ENCODE results near the gene FSTL4. TPM values are rescaled to one million over a fixed set of nuclear protein-coding genes. Genes with fewer than 3 reads are reported as not detected.

Gene FSTL4
- total and polyA plus RNA-seq, 2 donors, result 0.99 to 1.2 TPM

DNA sequence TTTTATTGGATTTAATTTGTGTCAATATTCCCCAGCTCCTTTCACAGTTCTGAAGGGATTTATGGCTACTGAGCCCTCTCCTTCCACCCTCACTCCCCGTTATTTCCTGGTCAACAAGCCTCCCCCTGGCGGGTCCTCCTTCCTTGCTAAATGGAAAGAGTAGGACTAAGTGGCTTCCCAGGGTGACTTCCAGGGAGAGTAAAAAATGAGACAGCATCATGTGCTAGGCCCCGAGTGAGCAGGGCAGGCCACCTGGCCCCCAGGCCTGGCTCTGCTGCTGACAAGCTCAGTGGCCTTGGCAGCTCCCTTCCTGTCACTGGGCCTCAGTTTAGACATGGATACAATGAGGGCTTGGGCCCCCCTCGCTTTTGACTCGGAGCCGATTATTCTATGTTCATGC, 359.3 kb downstream of the FSTL4 start:
- over 99% methylated on average over 6 of the region's 6 CpGs for WGBS
- Histone ChIP-seq H3K4me1 (ENCODE audit: control insufficient read depth in 2 of 2, insufficient read depth in 2 of 2, low read length in 2 of 2) (peaks cover 3 to 18% of the 10 kb centered on the region in 2 donors), H3K36me3 (ENCODE audit: control insufficient read depth in 2 of 2, insufficient read depth in 2 of 2, low read length in 1 of 2) (no peaks in the 10 kb centered on the region), H3K9me3 (ENCODE audit: control insufficient read depth in 2 of 2, insufficient read depth in 1 of 2, low read length in 1 of 2) (no peaks in the 10 kb centered on the region), H3K27ac (ENCODE audit: low read depth in 1 of 2, low read length in 1 of 2) (no peak overlapping the region), H3K27me3 (ENCODE audit: control insufficient read depth in 2 of 2, insufficient read depth in 1 of 2, low read length in 1 of 2) (no peaks in the 10 kb centered on the region), H3K4me3 (ENCODE audit: low read length in 2 of 2) (no peak overlapping the region)
- DNase-seq (ENCODE audit: low read depth in 6 of 9, low spot score in 9 of 9), result no peak

- H3K27ac ChIP-seq (ENCODE audit: low read depth in 1 of 2, low read length in 1 of 2), result no peak overlapping the region
- DNase-seq (ENCODE audit: low read depth in 6 of 9, low spot score in 9 of 9), result no peak
- no peaks in the 10 kb centered on the region for H3K27me3 ChIP-seq (ENCODE audit: control insufficient read depth in 2 of 2, insufficient read depth in 1 of 2, low read length in 1 of 2)
- H3K4me1 ChIP-seq (ENCODE audit: control insufficient read depth in 2 of 2, insufficient read depth in 2 of 2, low read length in 2 of 2), result peaks cover 3 to 14% of the 10 kb centered on the region in 2 donors
- WGBS, result 73% methylated on average over 6 of the region's 6 CpGs
- H3K4me3 ChIP-seq (ENCODE audit: low read length in 2 of 2), result no peak overlapping the region
- no peaks in the 10 kb centered on the region for H3K36me3 ChIP-seq (ENCODE audit: control insufficient read depth in 2 of 2, insufficient read depth in 2 of 2, low read length in 1 of 2)
- no peaks in the 10 kb centered on the region for H3K9me3 ChIP-seq (ENCODE audit: control insufficient read depth in 2 of 2, insufficient read depth in 1 of 2, low read length in 1 of 2)
Measured at GRCh38 chr5:133252133-133252480, 360.2 kb downstream of the FSTL4 start.

GRCh38 chr5:133251296-133252132, 360.8 kb downstream of the FSTL4 start:
- H3K27ac ChIP-seq (ENCODE audit: low read depth in 1 of 2, low read length in 1 of 2), result no peak overlapping the region
- WGBS, result 61% methylated on average over 16 of the region's 16 CpGs
- no peak overlapping the region for H3K4me3 ChIP-seq (ENCODE audit: low read length in 2 of 2)
- H3K9me3 ChIP-seq (ENCODE audit: control insufficient read depth in 2 of 2, insufficient read depth in 1 of 2, low read length in 1 of 2), result no peaks in the 10 kb centered on the region
- H3K27me3 ChIP-seq (ENCODE audit: control insufficient read depth in 2 of 2, insufficient read depth in 1 of 2, low read length in 1 of 2), result no peaks in the 10 kb centered on the region
- DNase-seq (ENCODE audit: low read depth in 6 of 9, low spot score in 9 of 9), result no peak
- H3K36me3 ChIP-seq (ENCODE audit: control insufficient read depth in 2 of 2, insufficient read depth in 2 of 2, low read length in 1 of 2), result no peaks in the 10 kb centered on the region
- peaks cover 3 to 13% of the 10 kb centered on the region in 2 donors for H3K4me1 ChIP-seq (ENCODE audit: control insufficient read depth in 2 of 2, insufficient read depth in 2 of 2, low read length in 2 of 2)

GRCh38 chr5:133250527-133250926, 361.8 kb downstream of the FSTL4 start:
- Histone ChIP-seq H3K36me3 (ENCODE audit: control insufficient read depth in 2 of 2, insufficient read depth in 2 of 2, low read length in 1 of 2) (no peaks in the 10 kb centered on the region), H3K4me1 (ENCODE audit: control insufficient read depth in 2 of 2, insufficient read depth in 2 of 2, low read length in 2 of 2) (peaks cover 3 to 13% of the 10 kb centered on the region in 2 donors), H3K27me3 (ENCODE audit: control insufficient read depth in 2 of 2, insufficient read depth in 1 of 2, low read length in 1 of 2) (no peaks in the 10 kb centered on the region), H3K9me3 (ENCODE audit: control insufficient read depth in 2 of 2, insufficient read depth in 1 of 2, low read length in 1 of 2) (no peaks in the 10 kb centered on the region), H3K4me3 (ENCODE audit: low read length in 2 of 2) (no peak overlapping the region), H3K27ac (ENCODE audit: low read depth in 1 of 2, low read length in 1 of 2) (no peak overlapping the region)
- DNase-seq (ENCODE audit: low read depth in 6 of 9, low spot score in 9 of 9), result peak in 4 of 9 donors; percentile 13 to 61 (median 20)
- WGBS, result 21% methylated on average over 10 of the region's 10 CpGs

DNA sequence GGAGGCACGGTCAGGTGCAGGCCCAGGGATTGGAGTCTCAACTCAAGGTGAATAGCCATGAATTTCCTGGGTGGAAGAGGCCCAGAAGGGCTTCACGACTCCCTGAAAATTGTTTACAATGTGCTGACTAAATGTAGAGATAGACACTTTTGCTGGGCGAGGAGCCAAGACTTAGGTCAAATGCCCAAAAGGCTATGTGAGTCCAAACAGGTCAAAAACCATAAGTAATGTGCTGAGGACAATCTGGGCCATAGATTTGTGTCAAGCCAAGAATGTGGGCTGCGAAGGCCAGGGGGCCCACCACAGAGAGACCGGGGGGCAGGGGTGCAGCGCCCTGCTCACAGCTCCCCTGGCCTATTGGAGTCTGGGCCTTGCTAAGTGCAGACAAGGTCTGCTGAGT, 362.7 kb downstream of the FSTL4 start:
- Histone ChIP-seq H3K9me3 (ENCODE audit: control insufficient read depth in 2 of 2, insufficient read depth in 1 of 2, low read length in 1 of 2) (no peaks in the 10 kb centered on the region), H3K36me3 (ENCODE audit: control insufficient read depth in 2 of 2, insufficient read depth in 2 of 2, low read length in 1 of 2) (no peaks in the 10 kb centered on the region), H3K27ac (ENCODE audit: low read depth in 1 of 2, low read length in 1 of 2) (no peak overlapping the region), H3K27me3 (ENCODE audit: control insufficient read depth in 2 of 2, insufficient read depth in 1 of 2, low read length in 1 of 2) (no peaks in the 10 kb centered on the region), H3K4me3 (ENCODE audit: low read length in 2 of 2) (no peak overlapping the region), H3K4me1 (ENCODE audit: control insufficient read depth in 2 of 2, insufficient read depth in 2 of 2, low read length in 2 of 2) (peaks cover 7 to 23% of the 10 kb centered on the region in 2 donors)
- DNase-seq (ENCODE audit: low read depth in 6 of 9, low spot score in 9 of 9), result no peak
- WGBS, result 95% methylated on average over 6 of the region's 6 CpGs

- H3K4me1 ChIP-seq (ENCODE audit: control insufficient read depth in 2 of 2, insufficient read depth in 2 of 2, low read length in 2 of 2), result peaks cover 17 to 36% of the 10 kb centered on the region in 2 donors
- H3K27ac ChIP-seq (ENCODE audit: low read depth in 1 of 2, low read length in 1 of 2), result no peak overlapping the region
- no peaks in the 10 kb centered on the region for H3K36me3 ChIP-seq (ENCODE audit: control insufficient read depth in 2 of 2, insufficient read depth in 2 of 2, low read length in 1 of 2)
- H3K9me3 ChIP-seq (ENCODE audit: control insufficient read depth in 2 of 2, insufficient read depth in 1 of 2, low read length in 1 of 2), result no peaks in the 10 kb centered on the region
- no peaks in the 10 kb centered on the region for H3K27me3 ChIP-seq (ENCODE audit: control insufficient read depth in 2 of 2, insufficient read depth in 1 of 2, low read length in 1 of 2)
- DNase-seq (ENCODE audit: low read depth in 6 of 9, low spot score in 9 of 9), result no peak
- 95% methylated on average over 5 of the region's 5 CpGs for WGBS
- no peak overlapping the region for H3K4me3 ChIP-seq (ENCODE audit: low read length in 2 of 2)
Measured at GRCh38 chr5:133247881-133248624, 364.3 kb downstream of the FSTL4 start.

DNA sequence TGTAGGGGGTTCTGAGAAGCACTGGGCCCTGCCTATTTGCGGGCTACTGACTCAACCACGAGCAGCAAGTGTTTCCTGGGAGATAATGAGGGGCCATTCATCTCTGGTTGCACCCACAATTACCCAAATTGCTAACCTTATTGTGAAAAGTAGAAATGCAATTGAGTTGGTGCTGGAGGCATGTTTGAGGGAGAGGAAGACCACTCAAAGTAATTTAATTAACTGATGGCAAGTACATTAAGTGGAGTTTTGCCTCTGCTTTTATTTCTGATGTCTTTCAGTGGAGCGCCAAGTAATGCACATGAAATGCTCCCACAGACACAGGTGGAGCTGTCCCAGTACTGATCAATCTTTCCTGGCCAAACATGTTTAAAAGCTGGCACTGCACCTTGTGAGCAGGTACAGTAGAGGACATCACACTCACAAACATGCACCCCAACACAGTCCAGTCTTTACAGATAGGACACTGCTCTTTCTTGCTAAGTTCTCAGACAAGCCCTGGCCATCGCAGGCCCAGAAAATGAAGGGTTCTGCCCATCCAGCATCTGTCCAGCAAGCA, 365.1 kb downstream of the FSTL4 start:
- no peaks in the 10 kb centered on the region for H3K36me3 ChIP-seq (ENCODE audit: control insufficient read depth in 2 of 2, insufficient read depth in 2 of 2, low read length in 1 of 2)
- WGBS, result 62% methylated on average over 4 of the region's 4 CpGs
- H3K27ac ChIP-seq (ENCODE audit: low read depth in 1 of 2, low read length in 1 of 2), result no peak overlapping the region
- no peak overlapping the region for H3K4me3 ChIP-seq (ENCODE audit: low read length in 2 of 2)
- no peak for DNase-seq (ENCODE audit: low read depth in 6 of 9, low spot score in 9 of 9)
- H3K9me3 ChIP-seq (ENCODE audit: control insufficient read depth in 2 of 2, insufficient read depth in 1 of 2, low read length in 1 of 2), result no peaks in the 10 kb centered on the region
- peaks cover 17 to 36% of the 10 kb centered on the region in 2 donors for H3K4me1 ChIP-seq (ENCODE audit: control insufficient read depth in 2 of 2, insufficient read depth in 2 of 2, low read length in 2 of 2)
- no peaks in the 10 kb centered on the region for H3K27me3 ChIP-seq (ENCODE audit: control insufficient read depth in 2 of 2, insufficient read depth in 1 of 2, low read length in 1 of 2)

DNA sequence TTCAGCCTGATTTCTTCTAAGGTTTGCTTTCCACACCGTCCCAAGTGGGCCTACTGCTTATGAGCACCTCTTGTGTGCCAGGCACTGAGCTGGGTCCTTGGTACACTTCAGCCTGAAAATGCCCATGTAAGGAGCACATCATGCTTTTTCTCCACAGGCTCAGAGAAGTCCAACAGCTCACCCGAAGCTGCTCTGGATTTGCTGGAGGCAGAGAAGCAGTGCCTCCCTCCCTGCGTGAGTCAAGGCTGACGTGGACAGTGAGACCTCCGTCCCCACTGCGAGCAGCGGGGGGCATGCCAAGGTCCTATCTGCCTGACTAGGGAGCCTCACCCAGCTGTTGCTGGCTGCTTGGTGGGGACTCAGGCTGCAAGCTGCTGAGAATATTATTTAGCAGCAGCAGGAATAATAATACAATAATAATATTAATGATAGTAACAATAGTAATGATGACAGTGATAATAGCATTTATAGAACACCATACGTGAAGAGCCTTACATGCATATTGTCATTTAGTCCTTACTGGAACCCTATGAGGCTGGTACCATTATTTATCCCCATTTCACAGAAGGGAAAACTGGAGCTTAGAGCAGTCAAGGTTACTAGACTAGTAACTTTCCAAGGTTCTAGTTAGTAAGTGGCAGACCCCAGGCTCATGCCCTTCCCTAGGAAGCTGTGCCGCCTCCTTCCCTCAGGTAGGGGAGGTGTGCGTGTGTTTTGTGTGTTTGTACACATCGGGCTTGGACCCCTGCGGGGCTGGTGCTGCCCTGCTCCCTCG, 365.8 kb downstream of the FSTL4 start:
- H3K27ac ChIP-seq (ENCODE audit: low read depth in 1 of 2, low read length in 1 of 2), result no peak overlapping the region
- H3K4me3 ChIP-seq (ENCODE audit: low read length in 2 of 2), result no peak overlapping the region
- H3K36me3 ChIP-seq (ENCODE audit: control insufficient read depth in 2 of 2, insufficient read depth in 2 of 2, low read length in 1 of 2), result no peaks in the 10 kb centered on the region
- no peaks in the 10 kb centered on the region for H3K9me3 ChIP-seq (ENCODE audit: control insufficient read depth in 2 of 2, insufficient read depth in 1 of 2, low read length in 1 of 2)
- WGBS, result 80% methylated on average over 13 of the region's 13 CpGs
- no peak for DNase-seq (ENCODE audit: low read depth in 6 of 9, low spot score in 9 of 9)
- H3K4me1 ChIP-seq (ENCODE audit: control insufficient read depth in 2 of 2, insufficient read depth in 2 of 2, low read length in 2 of 2), result peaks cover 17 to 35% of the 10 kb centered on the region in 2 donors
- no peaks in the 10 kb centered on the region for H3K27me3 ChIP-seq (ENCODE audit: control insufficient read depth in 2 of 2, insufficient read depth in 1 of 2, low read length in 1 of 2)

All from thymus (tissue), 11 donors.